GM23338 (cell line): Measurements from ENCODE around the gene ADTRP. TPM values are rescaled to one million over a fixed set of nuclear protein-coding genes. Genes with fewer than 3 reads are reported as not detected.

Experiments used
- ATAC-seq: fragments of 200-7000 bp; cut with Tn5 transposase; 3 replicates; pipeline ENCODE4 v1.9.1; 2020
- DNase-seq: peaks from one replicate; pipeline ENCODE4 v3.0.0-alpha.2; 2015; ENCODE audit warnings: low spot score
- H2AFZ ChIP-seq: fragments of 200-600 bp; sonication (generic); 2 replicates; pipeline ENCODE4 v1.8.0; 2016; ENCODE audit warnings: antibody characterized with exemption, mild to moderate bottlenecking, moderate library complexity
- H3F3A ChIP-seq: fragments of 200-600 bp; sonication (generic); replicated peaks from 2 replicates; pipeline ENCODE4 v1.8.0; 2017; ENCODE audit warnings: antibody characterized with exemption, mixed run types, low read depth
- H3K27ac ChIP-seq: fragments of 200-600 bp; sonication (generic); 2 replicates; pipeline ENCODE4 v1.6.1; 2016; ENCODE audit warnings: low read depth
- H3K27me3 ChIP-seq: fragments of 200-600 bp; sonication (generic); 2 replicates; pipeline ENCODE4 v1.8.0; 2016; ENCODE audit warnings: mild to moderate bottlenecking, mixed run types, moderate library complexity; ENCODE audit not compliant: insufficient read depth
- H3K36me3 ChIP-seq: fragments of 200-600 bp; sonication (generic); 2 replicates; pipeline ENCODE4 v1.8.0; 2016; ENCODE audit warnings: mild to moderate bottlenecking; ENCODE audit not compliant: insufficient read depth
- H3K4me1 ChIP-seq: fragments of 200-600 bp; sonication (generic); 2 replicates; pipeline ENCODE4 v1.8.0; 2016; ENCODE audit warnings: mild to moderate bottlenecking, moderate library complexity; ENCODE audit not compliant: insufficient read depth
- H3K4me2 ChIP-seq: fragments of 200-600 bp; sonication (generic); 2 replicates; pipeline ENCODE4 v1.7.1; 2017; ENCODE audit warnings: mixed run types
- H3K4me3 ChIP-seq: fragments of 200-600 bp; sonication (generic); 2 replicates; pipeline ENCODE4 v1.6.1; 2016; ENCODE audit warnings: mixed run types
- H3K79me2 ChIP-seq: fragments of 200-600 bp; sonication (generic); replicated peaks from 2 replicates; pipeline ENCODE4 v1.8.0; 2017; ENCODE audit warnings: mild to moderate bottlenecking; ENCODE audit not compliant: insufficient read depth
- H3K9me2 ChIP-seq: fragments of 200-600 bp; sonication (generic); 2 replicates; pipeline ENCODE4 v1.8.0; 2017; ENCODE audit not compliant: insufficient read depth
- H4K20me1 ChIP-seq: fragments of 200-600 bp; sonication (generic); replicated peaks from 2 replicates; pipeline ENCODE4 v1.8.0; 2017; ENCODE audit warnings: mild to moderate bottlenecking; ENCODE audit not compliant: insufficient read depth
- H3K27ac Mint-ChIP-seq: 2 replicates; pipeline ENCODE4 v1.8.0; 2020; ENCODE audit warnings: inconsistent platforms, mild to moderate bottlenecking, moderate library complexity, mixed read lengths
- H3K27me3 Mint-ChIP-seq: 3 replicates; pipeline ENCODE4 v1.8.0; 2022; ENCODE audit warnings: low read depth, mild to moderate bottlenecking, moderate library complexity, mixed read lengths, inconsistent platforms; ENCODE audit not compliant: insufficient read depth, poor library complexity
- H3K36me3 Mint-ChIP-seq: 3 replicates; pipeline ENCODE4 v1.8.0; 2021; ENCODE audit warnings: low read depth, mild to moderate bottlenecking, inconsistent platforms, moderate library complexity, mixed read lengths
- H3K4me1 Mint-ChIP-seq: 3 replicates; pipeline ENCODE4 v1.8.0; 2020; ENCODE audit warnings: mild to moderate bottlenecking, inconsistent platforms, mixed read lengths
- H3K4me3 Mint-ChIP-seq: 3 replicates; pipeline ENCODE4 v1.8.0; 2021; ENCODE audit warnings: moderate library complexity, mild to moderate bottlenecking, inconsistent platforms, mixed read lengths
- H3K9me3 Mint-ChIP-seq: 3 replicates; pipeline ENCODE4 v1.8.0; 2020; ENCODE audit warnings: moderate library complexity, mild to moderate bottlenecking, inconsistent platforms, mixed read lengths
- CREB1 ChIP-seq: fragments of 250-450 bp; sonication (Bioruptor Pico); IDR thresholded peaks from 2 replicates; pipeline ENCODE4 v1.5.0; 2020; ENCODE audit warnings: low read depth, mild to moderate bottlenecking, moderate library complexity
- CTCF ChIP-seq, 2 experiments: fragments of 200-600 bp in 1 of 2; sonication (generic) in 1 of 2; conservative IDR thresholded peaks; 2 replicates each; pipeline versions ENCODE4 v1.5.1 to v1.6.1; 2016 to 2017; ENCODE audit warnings: antibody characterized with exemption in 2 of 2, low read depth in 2 of 2, mild to moderate bottlenecking in 2 of 2, moderate library complexity in 1 of 2
- ETS1 ChIP-seq: IDR thresholded peaks from 2 replicates; pipeline ENCODE4 v1.6.1; 2016; ENCODE audit warnings: antibody characterized with exemption
- EZH2 ChIP-seq: fragments of 200-600 bp; sonication (generic); IDR thresholded peaks from one replicate; pipeline ENCODE4 v1.8.0; 2017; ENCODE audit warnings: antibody characterized with exemption, mild to moderate bottlenecking, low read depth; ENCODE audit not compliant: unreplicated experiment
- EZH2phosphoT487 ChIP-seq: fragments of 200-600 bp; sonication (generic); IDR thresholded peaks from one replicate; pipeline ENCODE4 v1.8.1; 2018; ENCODE audit warnings: antibody characterized with exemption; ENCODE audit not compliant: unreplicated experiment
- NANOG ChIP-seq: IDR thresholded peaks from 2 replicates; pipeline ENCODE4 v1.6.1; 2016; ENCODE audit warnings: antibody characterized with exemption, borderline replicate concordance
- POLR2AphosphoS5 ChIP-seq: IDR thresholded peaks from 2 replicates; pipeline ENCODE4 v1.6.1; 2016; ENCODE audit warnings: antibody characterized with exemption, low read depth
- REST ChIP-seq: IDR thresholded peaks from one replicate; pipeline ENCODE4 v1.6.1; 2018; ENCODE audit warnings: antibody characterized with exemption; ENCODE audit not compliant: unreplicated experiment
- ZNF331 ChIP-seq: fragments of 250-450 bp; sonication (Bioruptor Pico); IDR thresholded peaks from 2 replicates; pipeline ENCODE4 v1.5.0; 2020; ENCODE audit warnings: low read depth, mild to moderate bottlenecking, moderate library complexity
- ZNF462 ChIP-seq: fragments of 250-450 bp; sonication (Bioruptor Pico); IDR thresholded peaks from 2 replicates; pipeline ENCODE4 v1.5.0; 2020; ENCODE audit warnings: mild to moderate bottlenecking, moderate library complexity
- polyA plus RNA-seq: library from polyadenylated mRNA; unstranded; fragments of >200 nt; fragmentation: Nextera tagmentation; extraction: Ambion mirVana; gene quantifications from 2 replicates; pipeline ENCODE4 v1.2.1, GENCODE V29; 2016
- total RNA-seq: library from RNA; depleted of rRNA; stranded (reverse); fragments of >200 nt; shearing (Covaris generic); gene quantifications from 2 replicates; pipeline ENCODE4 v1.2.3, GENCODE V29; 2014

ADTRP gene
- total and polyA plus RNA-seq, 2 experiments from 2014 or later = not detected

GRCh38 chr6:11736601-11737000 lies 42.0 kb downstream of the ADTRP start:
- ATAC-seq (no peak), DNase-seq (no peak)
- Mint-ChIP-seq H3K27ac (no peak overlapping the region), H3K4me3 (no peak overlapping the region), H3K9me3 (no peaks in the 10 kb centered on the region; the same call in 2 of the 3 replicates), H3K4me1 (peaks cover 17% of the 10 kb centered on the region), H3K36me3 (no peaks in the 10 kb centered on the region), H3K27me3 (peaks cover 3% of the 10 kb centered on the region)
- H3K4me2 ChIP-seq = no peak overlapping the region
- H4K20me1 ChIP-seq = no peaks in the 10 kb centered on the region
- no peaks in the 10 kb centered on the region for H3K79me2 ChIP-seq
- H3K36me3 ChIP-seq = no peaks in the 10 kb centered on the region; the same call in 1 of the 2 replicates
- no peak for TF ChIP-seq NANOG
- no peak for TF ChIP-seq CTCF (conservative IDR thresholded peaks at IDR 0.05; ENCODE audit: low read depth in 2 of 2)
- TF ChIP-seq ZNF331 = no peak
- TF ChIP-seq CREB1 (CRISPR knock-in tag) = no peak
- TF ChIP-seq EZH2phosphoT487 = no peak
- no peak for TF ChIP-seq ZNF462
- no peak for TF ChIP-seq POLR2AphosphoS5
- no peak for TF ChIP-seq ETS1
- no peak for TF ChIP-seq REST
- TF ChIP-seq EZH2 = no peak
- no peaks in the 10 kb centered on the region for H3K27me3 ChIP-seq
- H3K4me3 ChIP-seq = no peak overlapping the region
- H3F3A ChIP-seq = no peaks in the 10 kb centered on the region
- no peak overlapping the region for H3K27ac ChIP-seq
- H2AFZ ChIP-seq = no peak overlapping the region
- 0 out of 2 replicates have a peak, but pooled peaks cover 7% of the 10 kb centered on the region for H3K9me2 ChIP-seq
- no peaks in the 10 kb centered on the region for H3K4me1 ChIP-seq
